Epidermal melanocyte (primary cell): ENCODE results near the gene MSL2.
"Not testable (repeated sequence)": the region's sequence is repeated elsewhere in the genome, so short reads cannot be mapped to it uniquely, and the experiment has no call there.

ENCODE experiments used
- DNase-seq: peaks from one replicate; pipeline ENCODE4 v3.0.0; 2011; ENCODE audit warnings: low spot score; ENCODE audit not compliant: insufficient read length

MSL2 gene, protein sequence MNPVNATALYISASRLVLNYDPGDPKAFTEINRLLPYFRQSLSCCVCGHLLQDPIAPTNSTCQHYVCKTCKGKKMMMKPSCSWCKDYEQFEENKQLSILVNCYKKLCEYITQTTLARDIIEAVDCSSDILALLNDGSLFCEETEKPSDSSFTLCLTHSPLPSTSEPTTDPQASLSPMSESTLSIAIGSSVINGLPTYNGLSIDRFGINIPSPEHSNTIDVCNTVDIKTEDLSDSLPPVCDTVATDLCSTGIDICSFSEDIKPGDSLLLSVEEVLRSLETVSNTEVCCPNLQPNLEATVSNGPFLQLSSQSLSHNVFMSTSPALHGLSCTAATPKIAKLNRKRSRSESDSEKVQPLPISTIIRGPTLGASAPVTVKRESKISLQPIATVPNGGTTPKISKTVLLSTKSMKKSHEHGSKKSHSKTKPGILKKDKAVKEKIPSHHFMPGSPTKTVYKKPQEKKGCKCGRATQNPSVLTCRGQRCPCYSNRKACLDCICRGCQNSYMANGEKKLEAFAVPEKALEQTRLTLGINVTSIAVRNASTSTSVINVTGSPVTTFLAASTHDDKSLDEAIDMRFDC

GRCh38 chr3:136196064-136196400, at the start of gene MSL2:
Gene MSL2, minus strand, starts transcription at chr3:136196335. Its CDS starts 1,222 bp downstream, at chr3:136195113.
- no peak for DNase-seq

- DNase-seq: no peak
These were observed 49.6 kb upstream of the MSL2 start for GRCh38 chr3:136245691-136246090.

DNA sequence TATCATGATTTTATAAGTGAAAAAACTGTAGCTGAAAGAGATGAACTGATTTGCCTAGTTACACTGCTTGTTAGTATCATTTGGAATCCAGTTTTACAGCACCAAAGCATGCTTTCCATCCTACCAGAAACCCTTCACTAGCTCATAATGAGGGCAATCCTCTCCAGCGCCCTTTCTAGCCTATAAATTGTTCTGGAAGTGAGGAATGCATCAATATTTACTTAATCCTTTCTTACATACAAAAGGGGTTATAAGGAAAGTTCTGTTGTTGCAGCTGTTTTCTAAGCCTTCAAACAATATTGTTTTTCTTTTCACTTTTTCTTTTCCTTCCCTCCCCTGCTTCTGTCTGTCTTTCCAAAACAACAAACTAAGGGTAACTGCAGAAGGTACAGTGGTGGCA, 43.0 kb upstream of the MSL2 start:
- DNase-seq: no peak

GRCh38 chr3:136237961-136238649, 42.0 kb upstream of the MSL2 start:
- DNase-seq: no peak

DNA sequence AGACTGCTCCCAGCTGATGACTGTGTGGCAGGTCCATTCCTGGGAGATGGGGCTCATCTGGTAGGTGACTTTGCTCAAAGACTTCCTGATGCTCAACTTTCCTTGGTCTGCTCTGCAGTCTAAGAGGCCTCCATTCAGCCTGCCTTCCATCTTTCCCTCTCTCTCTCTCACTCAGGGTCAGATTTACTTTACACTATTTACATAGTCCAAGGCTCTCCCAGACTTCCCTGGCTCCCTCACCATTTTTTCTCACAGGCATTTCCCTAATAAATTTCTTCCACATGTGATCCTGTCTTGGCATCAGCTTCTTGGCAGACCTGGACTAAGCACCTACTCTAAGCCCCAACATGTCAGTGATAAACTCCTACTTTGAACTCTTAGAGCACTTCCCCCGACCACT, 41.0 kb upstream of the MSL2 start:
- DNase-seq: no peak

GRCh38 chr3:136236109-136236508, 40.0 kb upstream of the MSL2 start:
- no peak for DNase-seq

- DNase-seq: no peak
These were observed 39.4 kb upstream of the MSL2 start for GRCh38 chr3:136235545-136235944.

DNA sequence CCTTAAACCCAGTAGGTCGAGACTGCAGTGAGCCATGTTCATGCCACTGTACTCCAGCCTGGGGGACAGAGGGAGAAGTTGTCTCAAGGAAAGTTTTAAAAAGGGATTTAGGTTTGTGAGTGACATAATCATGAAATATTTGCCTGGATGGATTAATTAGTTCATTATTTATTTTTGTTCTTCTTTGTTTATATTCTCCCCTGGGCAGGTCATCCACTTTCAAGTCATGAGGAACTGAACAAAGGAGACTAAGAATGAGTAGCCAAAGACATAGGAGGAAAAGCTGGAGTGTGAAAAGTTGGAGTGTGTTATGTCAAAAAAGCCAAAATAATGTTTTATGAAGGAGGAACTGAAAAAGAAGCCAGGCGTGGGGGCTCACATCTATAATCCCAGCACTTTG, 36.3 kb upstream of the MSL2 start:
- no peak for DNase-seq

DNA sequence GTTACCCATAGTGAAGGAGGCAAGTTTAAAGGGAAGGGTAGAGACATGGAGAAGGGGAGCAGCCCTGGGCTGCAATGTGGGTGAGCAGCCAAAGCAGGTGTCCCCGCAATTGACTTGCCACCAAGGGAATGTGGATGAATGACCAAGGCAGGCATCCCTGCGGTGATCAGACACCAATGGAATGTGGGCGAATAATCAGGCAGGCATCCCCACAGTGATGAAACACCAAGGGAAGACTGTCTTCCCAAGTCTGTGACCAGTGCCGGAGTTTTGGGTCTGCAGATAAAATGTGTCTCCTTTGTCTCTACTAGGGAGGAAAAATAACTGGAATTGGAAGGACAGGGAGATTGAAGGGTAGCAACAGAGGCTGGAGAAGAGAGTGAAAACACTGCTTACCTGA, 26.6 kb upstream of the MSL2 start:
- DNase-seq: not testable (repeated sequence)

- DNase-seq: no peak
These were observed 15.4 kb upstream of the MSL2 start for GRCh38 chr3:136211547-136211946.

DNA sequence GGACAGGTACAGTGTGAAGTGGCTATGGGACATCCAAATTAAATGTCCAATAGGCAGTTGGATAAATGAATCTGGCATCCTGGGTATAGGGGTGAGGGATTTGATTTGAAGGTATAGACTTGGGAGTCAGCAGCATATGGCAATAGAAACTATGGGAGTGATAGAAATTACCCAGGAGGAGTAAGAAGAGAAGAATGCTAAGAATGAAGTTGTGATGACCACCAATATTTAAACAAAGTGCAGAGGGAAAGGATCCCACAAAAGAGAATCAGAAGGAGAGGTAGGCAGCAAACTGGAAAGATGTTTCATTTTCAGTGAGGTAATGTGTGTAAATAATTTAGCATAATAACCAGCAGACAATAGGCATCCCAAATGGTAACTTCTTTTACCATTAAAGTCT, 13.8 kb upstream of the MSL2 start:
- no peak for DNase-seq

DNA sequence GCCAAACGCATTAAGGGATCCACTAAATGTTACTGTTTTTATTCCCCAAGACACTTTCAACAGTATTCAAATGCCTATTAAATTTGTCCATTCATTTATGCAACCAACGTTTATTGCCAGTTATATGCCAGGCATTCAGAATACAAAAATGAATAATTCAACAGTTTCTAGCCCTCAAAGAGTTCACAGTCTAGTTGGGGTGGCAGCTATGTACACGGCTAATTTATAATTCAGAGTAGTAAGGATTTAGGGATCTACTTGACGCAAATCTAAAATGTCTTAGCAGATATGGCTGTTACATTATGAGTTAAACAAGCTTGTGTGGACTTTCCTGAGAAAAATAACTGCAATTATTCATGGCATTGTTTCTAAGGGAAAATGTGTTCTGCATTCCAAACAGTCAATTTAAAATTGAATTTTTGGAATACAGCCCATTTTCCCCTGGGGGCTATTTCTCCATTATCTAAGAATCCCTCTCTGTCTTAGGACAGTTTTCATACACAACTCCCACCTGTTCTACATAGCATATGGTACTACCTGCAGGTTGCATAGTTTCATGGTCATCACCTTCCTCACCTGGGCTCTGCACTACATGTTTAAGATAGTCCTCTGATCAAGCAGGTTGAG, 11.5 kb upstream of the MSL2 start:
- no peak for DNase-seq

- not testable (repeated sequence) for DNase-seq
These were observed 3.1 kb upstream of the MSL2 start for GRCh38 chr3:136199219-136199618.

GRCh38 chr3:136198462-136199078, 2.4 kb upstream of the MSL2 start:
- DNase-seq: not testable (repeated sequence)

GRCh38 chr3:136197159-136197793, 1.1 kb upstream of the MSL2 start:
- DNase-seq: no peak

DNA sequence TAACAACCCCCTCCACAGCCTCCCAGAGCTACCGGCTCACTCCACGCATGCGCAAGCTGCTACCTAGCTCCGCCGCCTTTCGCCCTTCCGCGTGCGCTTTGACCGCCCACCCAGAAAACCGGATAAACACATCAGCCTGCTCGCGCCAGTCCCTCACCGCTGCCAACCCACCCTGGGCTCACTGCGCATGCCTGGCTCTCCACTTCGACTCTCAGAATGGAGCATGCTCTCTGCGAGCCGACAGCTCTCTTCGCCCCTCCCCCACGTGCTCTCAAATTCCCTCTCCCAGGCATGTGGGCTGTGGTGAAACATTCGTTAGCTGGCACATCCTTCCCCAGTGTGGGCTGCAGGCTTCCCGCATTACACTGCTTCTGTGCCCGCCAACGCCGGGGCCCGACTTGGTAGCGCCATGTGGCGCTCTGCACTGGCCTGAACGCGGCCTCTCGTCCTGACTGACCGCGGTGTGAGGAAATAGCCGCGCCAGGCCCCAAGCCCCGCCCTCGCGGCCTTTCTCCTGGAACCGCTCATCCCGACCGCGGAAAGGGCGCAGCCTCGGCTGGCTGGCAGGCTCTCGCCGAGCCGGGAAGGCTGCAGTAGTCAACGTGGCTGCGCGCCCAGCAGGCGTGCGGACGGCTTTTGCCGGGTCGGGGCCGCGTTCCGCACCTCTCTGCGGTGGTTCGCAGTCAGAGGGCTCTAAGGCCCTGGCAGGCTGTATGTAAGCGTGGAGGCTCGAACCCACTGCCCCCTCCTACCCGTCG, 445 bp upstream of the MSL2 start:
- peak; percentile 97 for DNase-seq

- DNase-seq: no peak
These were observed 674 bp downstream of the MSL2 start for GRCh38 chr3:136195258-136196063.

- no peak for DNase-seq
These were observed 1.5 kb downstream of the MSL2 start for GRCh38 chr3:136194409-136195257.
